Activated T-cell treated with anti-CD3 and anti-CD28 coated beads for 48 hours (primary cell): ENCODE results near the gene TMEM119.
"Not testable (repeated sequence)": the region's sequence is repeated elsewhere in the genome, so short reads cannot be mapped to it uniquely, and the experiment has no call there.

ENCODE experiments used
- DNase-seq: peaks from one replicate; pipeline ENCODE4 v3.0.0-alpha.2; 2020; ENCODE audit warnings: low read depth

Gene TMEM119

GRCh38 chr12:108565146-108565545 lies 32.7 kb downstream of the TMEM119 start:
- no peak for DNase-seq

DNA sequence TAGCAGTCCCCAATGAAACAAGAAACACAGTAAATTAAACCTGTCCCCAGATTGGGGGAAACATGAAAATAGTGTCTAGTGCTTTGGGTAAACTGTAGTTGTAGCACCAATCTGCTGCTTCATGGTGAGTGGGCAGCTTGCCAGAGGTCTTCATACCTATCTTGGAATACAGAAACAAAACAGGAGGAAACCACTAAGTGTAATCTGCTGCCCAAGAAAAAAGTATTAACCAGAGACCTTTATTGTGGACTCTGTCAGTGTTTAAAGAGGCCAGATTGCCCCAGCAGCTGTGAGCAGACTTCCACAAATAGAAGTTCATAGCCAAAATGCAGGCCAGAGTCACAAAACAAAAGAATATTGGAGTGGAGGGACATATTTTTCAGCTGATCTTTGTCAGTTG lies 33.2 kb downstream of the TMEM119 start:
- no peak for DNase-seq

DNA sequence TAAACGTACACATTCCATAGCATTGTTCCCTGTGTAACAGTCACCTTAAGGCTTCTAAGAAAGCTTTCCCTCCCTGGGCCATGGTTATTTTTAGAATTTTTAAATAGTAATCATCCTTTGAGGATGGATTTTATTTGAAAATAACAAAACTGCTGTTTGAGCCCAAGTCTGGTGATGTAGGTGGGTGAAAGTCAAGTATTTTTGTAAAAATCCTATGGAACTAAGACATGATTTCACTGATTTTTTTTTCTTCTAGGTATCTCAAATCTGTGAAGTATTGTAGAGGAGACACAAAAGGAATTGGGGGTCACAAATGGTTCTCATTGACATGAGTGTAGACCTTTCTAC lies 34.1 kb downstream of the TMEM119 start:
- DNase-seq: no peak

DNA sequence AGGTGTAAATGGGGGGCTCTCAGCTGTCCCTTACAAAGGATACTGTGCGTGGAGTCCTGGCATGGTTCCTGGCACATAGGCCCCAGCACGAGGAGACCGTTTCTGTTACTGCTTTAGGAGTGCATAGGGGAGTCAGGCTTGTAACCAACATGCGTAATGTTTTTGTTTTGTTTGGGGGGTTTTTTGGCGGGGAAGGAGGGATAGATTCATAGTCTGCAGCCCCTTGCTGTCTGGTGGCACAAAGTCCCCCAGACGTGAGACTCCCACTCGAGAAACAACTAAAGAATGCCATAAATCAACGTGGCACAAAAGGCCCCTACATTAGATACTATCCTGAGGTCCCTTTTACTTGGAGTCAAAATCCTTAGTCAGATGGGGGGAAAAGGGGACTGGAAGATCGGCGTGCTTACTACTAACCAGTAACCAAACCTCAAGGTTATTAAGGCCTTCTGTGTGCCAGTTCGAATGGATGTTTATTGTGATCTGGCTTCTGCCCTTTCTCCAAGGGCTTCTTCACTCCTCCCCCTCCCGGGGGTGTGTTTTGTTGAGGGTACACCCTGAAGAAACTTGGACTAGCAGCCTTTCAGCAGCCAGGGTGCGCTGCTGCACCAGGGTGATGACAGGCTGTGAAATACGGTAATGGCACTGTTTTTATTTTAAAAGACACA lies 34.6 kb downstream of the TMEM119 start:
- peak; percentile 78 for DNase-seq

GRCh38 chr12:108562348-108563135 lies 35.3 kb downstream of the TMEM119 start, which contains the start of gene ISCU:
TSS of gene ISCU (plus strand) at chr12:108562596. CDS start at chr12:108562623, 27 bp downstream.
- DNase-seq: peak; percentile 100

GRCh38 chr12:108561852-108562347 lies 36.0 kb downstream of the TMEM119 start:
- no peak for DNase-seq

DNA sequence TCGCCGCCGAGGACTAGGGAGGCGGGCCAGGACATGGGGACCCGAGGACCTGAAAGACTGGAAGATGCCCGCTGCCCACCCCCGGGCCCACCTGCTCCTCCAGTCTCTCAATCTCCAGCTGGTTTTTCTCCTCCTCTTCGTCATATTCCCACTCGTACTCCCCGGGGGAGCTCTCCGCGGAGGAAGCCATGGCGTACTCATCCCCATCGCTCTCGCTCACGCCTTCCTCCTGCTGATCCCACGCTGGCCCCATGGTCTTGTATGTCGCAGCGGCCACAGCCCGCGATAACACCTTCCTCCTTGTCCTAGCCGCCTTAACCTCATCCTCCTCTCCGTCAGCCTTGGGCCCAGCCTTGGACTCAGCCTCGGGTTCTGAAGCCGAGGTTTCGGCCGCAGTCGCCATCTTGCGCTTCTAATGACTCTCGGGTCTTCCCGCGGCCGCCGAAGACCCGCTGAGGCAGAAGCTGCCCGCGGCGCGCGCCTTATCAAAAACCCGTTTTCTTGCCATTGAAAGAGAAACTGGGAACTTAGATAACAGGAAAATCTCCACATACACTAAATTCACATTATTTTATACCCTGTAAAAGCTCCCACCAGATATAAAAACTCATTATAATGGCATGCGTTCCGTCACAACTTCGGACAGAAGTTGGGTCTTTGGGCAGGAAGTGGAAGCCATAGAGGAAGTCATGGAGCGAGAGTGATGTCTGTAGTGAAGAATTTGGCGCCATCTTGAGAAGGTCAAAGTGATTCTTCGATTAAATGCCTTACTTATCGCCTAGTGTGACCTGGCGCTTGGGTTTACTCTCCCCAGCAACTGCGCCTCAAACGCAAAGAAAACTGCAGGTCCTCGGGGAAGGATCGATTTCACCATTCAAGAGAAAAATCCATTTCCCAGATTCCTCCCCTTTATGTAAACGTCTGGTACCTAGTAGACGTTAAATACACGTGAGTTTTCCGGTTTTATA lies 36.8 kb downstream of the TMEM119 start, which contains the start of gene SART3:
SART3 (minus strand) TSS at position 422 of the 968 bp plus-strand sequence; CDS start at position 403, 19 bp downstream.
- DNase-seq: peak; percentile 74

- DNase-seq: no peak
Observed at GRCh38 chr12:108560321-108560721, 37.6 kb downstream of the TMEM119 start.

DNA sequence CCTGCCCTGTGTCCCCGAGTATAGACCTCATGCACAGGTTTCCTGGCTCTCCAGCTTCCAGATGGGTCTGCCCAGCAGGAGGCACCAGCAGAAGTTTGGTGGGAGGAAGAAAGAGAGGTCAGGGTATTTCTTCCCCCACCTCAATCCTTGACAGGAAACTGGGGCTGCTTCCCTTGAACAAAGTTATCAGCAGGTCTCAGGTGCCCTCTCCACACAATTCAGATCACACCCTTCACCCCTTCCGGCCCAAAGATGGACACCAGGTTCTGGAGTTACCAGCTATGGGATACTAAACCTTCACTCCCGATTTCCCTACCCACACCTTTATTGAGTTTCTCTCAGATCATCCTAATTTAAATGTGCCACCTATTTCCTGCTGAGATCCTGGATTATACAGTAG lies 38.1 kb downstream of the TMEM119 start:
- DNase-seq: no peak

DNA sequence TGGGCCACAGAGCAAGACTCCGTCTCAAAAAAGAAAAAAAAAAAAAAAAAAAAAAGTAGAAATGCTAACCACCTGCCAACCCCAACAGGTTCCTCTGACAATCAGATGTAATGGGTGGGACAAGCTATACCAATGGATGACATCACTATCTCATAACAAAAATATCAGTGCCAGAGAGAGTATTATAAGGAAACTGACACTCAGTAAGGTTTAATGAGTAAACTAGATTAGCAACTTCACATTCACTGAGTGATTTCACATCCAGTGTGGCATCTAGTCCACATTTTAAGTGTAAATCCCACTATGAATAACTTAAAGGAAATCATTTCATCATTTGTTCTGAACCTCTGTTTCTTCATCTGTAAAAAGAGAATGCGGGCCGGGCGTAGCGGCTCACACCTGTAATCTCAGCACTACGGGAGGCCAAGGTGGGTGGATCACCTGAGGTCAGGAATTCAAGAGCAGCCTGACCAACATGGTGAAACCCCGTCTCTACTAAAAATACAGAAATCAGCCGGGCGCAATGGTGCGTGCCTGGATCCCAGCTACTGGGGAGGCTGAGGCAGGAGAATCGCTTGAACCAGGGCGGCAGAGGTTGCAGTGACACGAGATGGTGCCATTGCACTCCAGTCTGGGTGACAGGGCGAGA lies 38.8 kb downstream of the TMEM119 start:
- peak; percentile 34 for DNase-seq

DNA sequence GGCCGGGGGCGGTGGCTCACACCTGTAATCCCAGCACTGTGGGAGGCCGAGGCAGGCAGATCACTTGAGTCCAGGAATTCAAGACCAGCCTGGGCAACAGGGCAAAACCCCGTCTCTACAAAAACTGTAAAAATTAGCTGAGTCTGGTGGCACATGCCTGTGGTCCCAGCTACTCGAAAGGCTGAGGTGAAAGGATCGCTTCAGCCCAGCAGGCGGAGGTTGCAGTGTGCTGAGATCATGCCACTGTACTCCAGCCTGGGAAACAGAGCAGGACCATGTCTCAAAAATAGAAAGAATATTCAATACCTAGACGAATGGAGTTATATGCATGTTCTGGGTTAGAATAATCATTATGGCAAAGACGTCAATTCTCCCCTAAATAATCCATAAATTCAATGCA lies 42.5 kb downstream of the TMEM119 start:
- not testable (repeated sequence) for DNase-seq

DNA sequence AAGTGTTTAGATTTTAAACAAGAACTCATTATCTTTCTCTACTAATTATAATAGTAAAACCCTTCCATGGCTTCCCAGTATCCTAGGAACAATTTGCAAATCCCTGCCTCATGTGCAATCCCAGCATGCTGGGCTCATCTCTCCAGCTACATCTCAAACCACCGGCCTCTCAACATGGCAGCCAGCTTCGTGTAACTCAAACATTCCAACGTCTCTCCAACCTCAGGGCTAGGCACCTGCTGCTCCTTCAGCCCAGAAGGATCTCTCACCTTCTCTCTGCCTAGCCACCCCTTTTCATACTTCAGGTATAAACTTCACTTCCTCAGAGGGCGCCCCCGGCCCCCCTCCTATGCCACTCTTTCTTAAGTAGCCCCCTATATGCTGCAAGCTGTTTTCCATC lies 44.1 kb downstream of the TMEM119 start:
- no peak for DNase-seq

DNA sequence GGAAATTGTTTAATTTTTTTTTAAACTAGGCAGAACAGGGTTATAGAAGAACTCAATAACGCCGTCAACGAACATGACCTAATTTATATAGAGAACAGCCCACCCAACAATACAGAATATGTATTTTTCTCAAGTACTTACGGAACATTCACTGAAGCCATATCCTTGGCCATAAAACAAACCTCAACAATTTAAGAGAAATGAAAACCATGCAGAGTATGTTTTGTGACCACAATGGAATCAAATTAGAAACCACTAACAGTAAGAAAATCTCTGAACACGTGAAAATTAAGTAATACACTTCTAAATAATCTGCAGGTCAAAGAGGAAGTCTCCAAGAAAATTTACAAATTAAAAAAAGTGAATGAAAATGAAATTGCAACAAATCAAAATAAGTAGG lies 46.3 kb downstream of the TMEM119 start:
- DNase-seq: no peak

DNA sequence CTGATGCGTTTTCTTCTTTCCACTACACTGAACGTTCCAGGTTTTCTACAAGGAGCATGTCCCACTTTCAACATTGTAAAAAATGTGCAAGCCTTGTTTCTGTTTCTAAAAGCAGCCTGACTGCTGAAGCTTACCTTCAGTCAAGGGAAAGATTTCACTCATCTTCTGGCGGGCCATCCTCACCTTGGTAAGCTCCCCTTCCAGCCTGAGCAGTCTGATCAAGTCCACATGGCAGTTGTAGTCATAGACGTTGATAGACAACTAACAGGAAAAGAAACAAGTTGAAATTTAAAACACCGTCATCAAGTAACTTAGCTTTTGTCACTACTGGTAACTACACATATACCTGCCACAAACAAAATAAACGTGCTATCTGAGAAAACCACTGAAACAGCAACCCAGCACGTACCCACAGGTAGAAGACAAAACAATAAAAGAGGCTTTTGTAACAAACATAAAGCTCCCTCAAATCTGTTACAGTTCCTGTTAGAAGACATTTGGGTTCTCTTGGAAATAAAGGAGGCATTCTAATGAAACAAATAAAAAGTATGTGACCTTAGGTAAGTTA lies 48.8 kb downstream of the TMEM119 start:
- no peak for DNase-seq

DNA sequence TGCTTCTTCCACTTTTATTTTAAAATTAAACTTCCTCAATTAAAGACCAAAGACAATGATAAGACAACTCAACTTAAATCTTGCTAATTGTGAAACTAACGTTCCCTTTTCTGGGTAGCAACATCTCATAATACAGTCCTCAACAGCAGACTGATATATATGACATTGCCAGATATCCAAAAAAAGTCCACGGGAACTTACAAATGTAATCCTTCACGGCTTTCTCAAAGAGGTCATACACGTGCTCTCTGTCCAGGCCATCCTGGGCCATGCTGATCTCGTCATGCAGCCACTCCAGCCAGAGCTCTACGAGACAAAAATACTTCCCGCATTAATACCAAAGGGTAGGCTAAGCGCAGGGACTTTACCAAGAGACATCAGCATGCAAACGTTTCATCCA lies 50.2 kb downstream of the TMEM119 start:
- no peak for DNase-seq

- DNase-seq: no peak
Observed at GRCh38 chr12:108543652-108544051, 54.2 kb downstream of the TMEM119 start.

DNA sequence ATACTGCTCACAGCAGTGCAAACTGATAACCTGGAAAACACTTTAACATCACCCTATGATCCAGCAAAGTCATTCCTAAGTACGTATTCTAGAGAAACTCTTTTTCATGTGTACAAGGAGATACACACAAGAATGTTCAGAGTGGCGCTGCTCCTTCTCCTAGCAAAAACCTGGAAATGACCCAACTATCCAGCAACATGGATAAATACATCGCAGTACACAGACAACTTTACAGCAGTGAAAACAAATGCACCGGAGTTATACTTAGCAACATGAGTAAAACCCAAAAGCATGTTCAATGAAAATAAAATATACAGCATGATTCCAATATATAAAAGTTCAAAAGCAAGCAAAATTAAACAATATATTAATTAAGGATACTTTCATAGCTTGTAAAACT lies 55.6 kb downstream of the TMEM119 start:
- DNase-seq: no peak
